Fibroblast of skin of scalp (primary cell): ENCODE measurements around the gene SNAP25. TPM values are rescaled to one million over a fixed set of nuclear protein-coding genes. Genes with fewer than 3 reads are reported as not detected.

Source experiments
- DNase-seq: peaks from one replicate; pipeline ENCODE4 v3.0.0-alpha.2; 2013
- polyA plus RNA-seq, 2 experiments: library from polyadenylated mRNA; unstranded; fragments of 120-200 nt; gene quantifications; one replicate each; pipeline ENCODE4 v1.2.1, GENCODE V29; 2013; ENCODE audit not compliant: insufficient read length in 2 of 2

The SNAP25 gene
- polyA plus RNA-seq (2013, experiment 1 of 2; ENCODE audit: insufficient read length), result 0.51 TPM
- 2.8 TPM for polyA plus RNA-seq (2013, experiment 2 of 2; ENCODE audit: insufficient read length)

DNA sequence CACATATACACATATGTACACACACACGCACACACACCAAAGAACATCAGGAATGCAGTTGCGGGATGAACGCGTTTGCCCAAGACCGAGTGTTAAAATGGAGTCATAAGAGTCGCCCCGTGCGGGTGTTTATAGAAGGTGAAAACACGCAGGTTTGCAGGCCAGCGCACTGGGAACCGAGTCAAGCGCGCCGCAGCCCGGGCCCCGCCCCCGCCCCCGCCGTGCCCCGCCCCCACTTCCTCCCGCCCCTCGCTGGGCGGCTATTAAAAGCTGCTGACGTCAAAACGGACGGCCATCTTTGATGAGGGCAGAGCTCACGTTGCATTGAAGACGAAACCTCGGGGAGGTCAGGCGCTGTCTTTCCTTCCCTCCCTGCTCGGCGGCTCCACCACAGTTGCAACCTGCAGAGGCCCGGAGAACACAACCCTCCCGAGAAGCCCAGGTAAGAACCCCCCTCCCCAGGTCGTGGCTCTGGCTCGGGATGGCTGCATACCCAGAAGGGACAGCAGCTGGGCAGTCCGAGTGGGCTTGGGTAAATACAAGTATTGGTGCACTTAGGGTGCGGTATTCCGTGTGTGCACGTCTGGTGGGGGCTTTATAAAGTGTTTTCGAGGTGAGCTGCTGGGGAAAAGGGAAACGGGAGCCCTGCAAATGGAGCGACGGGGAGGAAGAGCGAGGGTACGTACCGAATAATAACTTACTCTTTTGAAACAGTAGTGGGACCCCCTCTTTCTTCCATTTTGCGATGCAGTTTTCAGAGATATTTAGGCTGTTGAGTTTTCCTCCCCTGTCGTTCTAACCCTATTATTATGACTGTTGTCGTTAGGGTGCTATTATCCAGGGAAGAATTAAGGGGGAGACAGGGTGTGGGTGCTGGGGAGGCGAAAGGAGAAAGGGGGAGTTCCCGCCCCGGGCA is at the start of gene SNAP25:
Gene SNAP25 (plus strand): TSS at position 295 of the 916 bp plus-strand sequence. CDS start 56,662 bp downstream, outside the sequence.
- peak; percentile 86 for DNase-seq

DNA sequence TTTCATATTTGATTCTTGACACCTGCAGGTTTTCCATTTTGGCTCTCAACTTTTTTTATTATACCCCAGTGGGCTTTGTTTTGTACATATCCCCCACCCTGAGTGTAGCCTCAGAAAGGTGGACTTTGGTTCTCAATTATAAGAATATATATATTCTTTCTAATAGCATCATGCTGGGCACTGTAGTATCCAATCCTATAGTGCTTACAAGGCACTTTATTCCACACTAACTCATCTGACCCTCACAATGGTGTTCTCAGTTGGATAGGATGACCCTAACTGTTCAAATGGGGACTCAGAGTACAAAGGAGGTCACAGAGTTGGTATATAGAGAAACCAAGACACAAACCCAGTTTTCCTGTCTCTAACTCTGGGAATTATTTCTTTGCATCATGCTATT is 48.9 kb upstream of the SNAP25 start:
- DNase-seq, result no peak

- DNase-seq, result no peak
Measured at GRCh38 chr20:10170261-10170660, 48.4 kb upstream of the SNAP25 start.

DNA sequence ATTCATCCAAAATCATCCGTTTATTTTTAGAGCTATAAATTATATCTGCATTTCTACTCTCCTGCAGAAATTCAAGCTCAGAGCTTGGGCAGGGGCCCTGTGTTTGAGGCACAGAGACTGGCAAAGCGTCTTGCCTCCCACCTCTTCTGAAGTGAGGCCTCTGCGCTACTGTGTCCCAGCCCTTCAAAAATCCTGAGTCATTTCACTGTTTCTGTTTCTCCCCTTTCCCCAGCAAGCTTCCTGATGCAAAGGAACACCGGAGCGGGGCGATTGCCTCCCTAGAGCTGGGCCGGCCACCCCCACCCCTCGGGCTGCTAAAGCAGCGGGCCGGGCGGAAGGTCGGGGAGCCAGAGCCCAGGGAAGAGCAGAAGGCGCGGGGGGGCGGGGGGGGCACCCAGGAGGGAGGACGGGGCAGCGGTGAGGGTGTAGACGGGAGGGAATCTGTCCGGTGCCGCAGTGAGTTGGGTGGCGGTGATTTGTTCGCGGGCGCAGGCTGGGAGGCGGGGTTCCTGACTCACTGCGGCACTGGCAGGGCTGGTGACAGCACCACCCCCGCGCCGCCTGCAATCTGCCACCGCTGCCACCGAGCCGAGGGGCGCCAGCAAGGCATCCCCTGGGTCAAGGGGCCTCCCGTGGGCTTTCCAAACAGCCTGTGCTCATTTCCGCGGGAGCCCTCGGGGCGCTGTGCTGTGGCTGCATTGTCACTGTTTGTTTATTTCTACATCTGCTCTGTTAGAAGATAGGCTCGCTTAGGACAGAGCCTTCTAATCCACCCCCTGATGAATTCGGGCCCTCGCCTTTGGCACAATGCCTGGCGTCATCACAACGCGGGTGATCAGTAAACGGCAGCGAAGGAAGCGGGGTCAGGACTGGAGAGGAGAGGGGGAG is 46.5 kb upstream of the SNAP25 start:
- peak; percentile 33 for DNase-seq

DNA sequence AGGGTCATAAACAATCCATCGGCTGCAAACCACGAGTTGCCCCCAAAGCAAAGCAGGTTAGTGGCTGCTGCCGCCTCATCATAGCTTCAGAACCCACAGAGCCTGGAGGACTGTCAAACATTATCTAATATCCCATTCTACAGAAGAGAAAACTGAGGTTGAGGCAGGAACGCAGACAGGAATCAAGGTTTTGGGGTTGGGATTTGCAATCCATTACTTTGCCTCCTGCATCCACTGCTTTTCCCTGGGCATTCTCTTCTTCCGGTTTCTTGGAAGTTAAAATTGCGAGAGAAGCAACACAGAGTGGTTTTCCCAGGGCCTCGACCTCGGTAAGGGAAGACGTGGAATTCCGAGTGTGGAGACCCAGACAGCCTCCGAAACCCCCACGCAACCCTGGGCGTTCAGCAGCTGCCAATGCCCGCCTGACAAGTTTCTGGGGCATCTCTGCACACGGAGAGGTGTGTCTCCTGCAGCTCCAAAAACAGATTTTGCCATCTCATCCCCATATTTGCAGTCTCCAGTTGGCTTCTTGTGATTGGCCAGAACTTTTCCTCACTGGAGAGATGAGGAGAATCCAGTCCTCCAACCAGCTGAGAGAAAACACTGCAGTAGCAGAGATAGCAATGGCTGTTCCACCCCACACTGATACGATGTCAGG is 45.5 kb upstream of the SNAP25 start:
- no peak for DNase-seq

DNA sequence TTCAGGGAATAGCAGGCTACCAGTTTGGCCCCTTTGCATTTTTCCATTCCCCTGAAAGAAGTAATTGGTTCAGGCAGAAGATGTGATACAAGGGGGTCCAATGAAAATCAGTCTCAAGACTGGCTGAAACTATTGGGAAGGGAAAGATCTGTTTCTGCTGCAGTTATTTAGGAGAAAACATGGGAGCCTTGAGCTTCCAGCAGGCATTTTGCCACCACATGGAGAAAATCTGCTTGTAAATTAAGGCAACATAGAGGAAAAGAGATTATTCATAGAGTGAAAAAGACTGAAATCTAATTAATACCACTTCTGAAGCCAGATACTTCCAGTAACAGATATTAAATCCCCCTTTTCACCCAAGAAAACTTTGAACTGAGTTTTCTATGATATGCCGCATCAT is 44.2 kb upstream of the SNAP25 start:
- DNase-seq, result no peak

DNA sequence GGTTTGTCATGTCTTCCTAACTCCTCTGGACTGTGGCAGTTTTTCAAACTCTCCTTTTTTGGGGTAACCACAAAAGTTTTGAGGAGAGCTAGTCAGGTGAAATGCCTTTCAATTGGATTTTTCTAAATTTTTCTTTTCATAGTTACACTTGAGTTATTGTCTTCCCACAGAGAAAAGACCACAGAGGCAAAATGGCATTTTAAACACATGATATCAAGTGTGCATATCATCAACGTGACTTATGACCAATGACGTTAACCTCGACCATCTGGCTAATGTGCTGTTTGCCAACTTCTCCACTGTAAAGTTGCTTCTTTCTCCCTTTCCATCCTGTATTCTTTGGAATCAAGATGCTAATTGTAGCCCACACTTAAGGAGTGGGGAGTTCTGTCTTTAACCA is 41.3 kb upstream of the SNAP25 start:
- DNase-seq, result no peak

DNA sequence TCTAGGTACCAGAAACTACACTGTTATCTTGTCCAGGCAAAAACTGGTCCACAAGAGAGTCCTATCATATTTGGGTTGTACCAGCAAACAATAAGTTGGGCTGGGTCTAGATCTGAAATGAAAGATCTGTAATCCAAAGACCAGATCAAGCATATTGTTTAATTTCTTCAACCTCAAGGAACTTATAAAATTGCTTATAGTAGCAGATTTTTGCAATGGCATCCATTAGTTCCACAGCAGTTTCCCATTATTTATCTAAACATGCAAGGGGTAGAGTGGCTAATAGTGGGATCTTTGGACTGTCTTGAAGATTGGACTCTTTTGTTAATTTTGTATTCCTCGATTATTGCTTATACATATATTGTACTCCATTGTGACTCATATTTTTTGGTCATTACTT is 40.5 kb upstream of the SNAP25 start:
- no peak for DNase-seq

DNA sequence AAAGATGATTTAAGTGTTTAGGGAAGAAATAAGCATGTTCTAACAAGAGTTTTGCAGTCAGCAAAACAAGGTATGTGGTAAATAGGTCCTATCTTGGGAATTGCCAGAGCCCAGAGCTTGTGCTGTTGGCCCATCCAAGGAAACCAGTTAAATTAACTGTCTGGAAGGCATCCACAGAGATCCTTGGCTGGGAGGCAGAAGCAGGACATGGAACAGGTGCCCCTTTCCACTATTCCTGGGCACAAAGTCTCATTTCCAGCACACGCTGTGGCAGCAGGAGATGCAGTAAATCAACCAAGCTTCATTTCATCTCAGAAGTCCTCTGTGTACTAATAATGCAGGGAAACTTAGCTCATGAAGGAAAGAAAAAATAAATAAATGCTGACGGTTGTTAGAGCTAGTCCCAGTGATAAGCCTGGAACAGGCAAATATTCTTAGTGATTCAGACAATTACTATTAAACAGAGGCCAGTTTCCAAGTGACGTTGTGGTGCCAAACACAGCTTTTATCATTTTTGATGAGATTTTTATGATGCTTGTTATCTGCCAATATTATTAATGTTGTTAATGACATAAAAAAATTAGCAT is 39.8 kb upstream of the SNAP25 start:
- no peak for DNase-seq

DNA sequence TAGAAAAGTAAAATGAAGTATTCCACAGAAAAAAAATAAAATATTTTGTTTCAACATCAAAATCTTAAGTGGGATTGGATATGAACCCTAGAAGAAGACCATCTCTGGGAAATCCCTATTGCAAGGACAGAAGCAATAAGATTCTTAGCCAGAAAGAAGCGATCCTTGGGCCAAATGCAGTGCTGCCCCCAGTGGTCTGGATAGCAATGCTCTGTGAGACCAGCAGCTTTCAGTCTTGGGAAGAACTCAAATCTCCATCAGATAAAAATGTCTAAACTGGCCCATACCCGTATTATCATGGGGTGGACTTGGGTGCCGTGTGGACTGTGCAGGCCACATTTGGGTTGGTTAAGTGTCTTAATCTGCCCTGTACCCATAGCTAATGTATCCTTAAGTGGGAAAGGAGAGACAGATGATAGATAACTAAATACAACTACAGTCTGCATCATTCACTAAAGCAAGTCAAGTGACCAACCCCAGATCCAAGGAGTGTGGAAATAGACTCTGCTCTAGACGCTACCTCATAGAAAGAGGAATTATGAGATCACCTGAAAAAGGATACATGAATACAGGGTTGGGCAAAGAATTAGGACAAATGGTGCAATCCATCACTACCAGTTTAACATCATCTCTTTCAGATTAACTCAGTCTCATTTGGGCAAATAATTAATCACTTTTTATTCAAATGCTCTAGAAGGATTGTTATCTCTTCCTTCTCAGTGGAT is 38.9 kb upstream of the SNAP25 start:
- DNase-seq, result no peak

DNA sequence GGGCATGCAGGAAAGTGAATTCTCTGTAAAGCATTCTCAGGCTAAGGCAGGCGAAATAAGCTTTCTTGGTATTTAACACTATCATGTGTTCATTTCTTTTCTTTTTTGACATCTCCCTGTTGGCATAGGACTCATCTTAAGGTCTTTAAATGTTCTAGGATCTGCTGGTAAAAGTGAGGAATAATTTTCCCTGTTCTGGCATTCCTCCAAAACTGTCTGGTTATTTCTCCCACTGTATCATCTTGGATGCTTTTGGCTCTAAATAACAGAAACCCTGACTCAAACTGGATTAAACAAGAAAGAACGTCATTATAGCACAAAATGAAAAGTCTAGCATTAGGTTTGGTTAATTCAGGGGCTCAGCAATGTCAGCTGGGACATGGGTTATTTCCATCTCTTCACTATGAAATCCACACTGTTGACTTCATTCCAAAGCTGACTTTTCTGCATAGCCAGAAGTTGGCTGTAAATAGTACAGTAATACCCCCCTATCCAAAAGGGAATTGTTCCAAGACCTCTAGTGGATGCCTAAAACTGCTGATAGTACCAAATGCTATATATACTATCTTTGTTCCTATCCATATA is 37.9 kb upstream of the SNAP25 start:
- no peak for DNase-seq

GRCh38 chr20:10185741-10186558 is 32.7 kb upstream of the SNAP25 start:
- DNase-seq, result peak; percentile 13

DNA sequence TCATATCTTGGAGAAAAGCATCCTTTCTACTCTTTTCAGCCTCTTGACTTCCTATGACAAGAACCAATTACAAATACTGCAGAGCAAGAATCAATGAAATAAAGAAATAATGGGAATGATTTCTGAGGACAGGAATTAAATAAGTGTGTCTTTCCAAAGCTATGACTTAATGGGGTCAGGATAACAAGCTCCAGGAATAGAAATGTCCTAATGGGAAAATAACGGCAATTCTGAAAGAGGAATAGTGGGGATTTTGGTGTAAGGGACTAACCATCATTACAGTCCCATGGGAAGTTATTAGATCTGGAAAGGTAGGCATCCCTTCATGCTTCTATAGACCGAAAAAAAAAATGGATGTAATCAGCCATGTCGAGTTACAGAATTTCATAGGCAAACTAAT is 28.2 kb upstream of the SNAP25 start:
- no peak for DNase-seq

DNA sequence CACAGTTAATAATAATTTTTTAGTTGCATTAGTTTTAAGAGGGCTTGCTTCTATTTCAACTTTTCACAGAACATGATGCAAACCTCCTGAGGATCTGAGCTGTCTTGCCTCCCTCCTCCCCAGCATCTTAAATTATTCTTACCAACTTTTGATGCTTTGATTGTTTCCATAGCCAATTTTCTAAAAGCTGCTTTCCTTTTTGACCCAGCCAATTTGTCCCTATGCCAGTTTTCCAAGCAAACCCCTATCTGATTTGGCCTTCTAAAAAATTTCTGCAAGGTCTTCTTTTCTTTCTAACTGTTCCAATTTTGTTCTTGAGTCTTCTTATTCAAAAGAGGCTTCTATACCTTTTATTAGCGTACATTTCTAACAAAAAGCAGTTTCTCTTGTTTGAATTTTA is 26.5 kb upstream of the SNAP25 start:
- DNase-seq, result no peak

DNA sequence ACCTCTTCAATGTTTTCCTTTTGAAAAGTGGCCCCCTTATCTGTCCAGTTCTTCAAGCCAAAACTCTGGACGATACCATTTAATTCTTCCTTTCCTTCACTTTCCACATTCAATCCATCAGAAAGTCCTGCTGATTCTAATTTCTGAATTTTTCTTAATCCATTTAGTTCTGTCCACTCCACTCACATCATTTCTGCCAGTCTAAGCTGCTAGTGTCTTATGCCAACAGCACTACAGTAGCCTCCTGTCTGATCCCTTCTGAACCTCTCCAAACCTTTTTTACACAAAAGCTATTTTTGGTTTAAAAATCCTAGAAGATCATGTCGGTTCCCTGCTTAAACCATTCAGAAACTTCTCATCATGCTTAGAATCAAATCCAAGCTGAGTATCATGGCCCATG is 24.5 kb upstream of the SNAP25 start:
- DNase-seq, result no peak

DNA sequence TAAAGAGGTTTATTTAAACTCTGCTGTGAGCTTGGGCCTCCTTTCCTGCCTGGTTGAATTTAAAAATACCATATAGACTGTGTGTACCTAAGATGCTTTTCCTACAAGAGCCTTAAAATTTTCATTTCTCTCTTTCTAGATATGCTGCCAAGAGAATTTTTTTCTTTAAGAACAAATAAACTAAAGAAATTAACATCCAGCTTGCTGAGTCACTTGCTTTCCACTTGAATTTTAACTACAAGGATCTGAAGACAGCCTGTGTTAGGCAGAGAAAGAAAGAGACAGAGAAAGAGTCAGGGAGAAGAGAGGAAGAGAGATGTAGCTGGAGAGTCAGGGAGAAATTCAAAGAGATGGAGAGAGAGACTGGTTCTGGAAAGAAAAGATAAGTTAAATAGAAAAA is 18.3 kb upstream of the SNAP25 start:
- no peak for DNase-seq

GRCh38 chr20:10201321-10201870 is 17.2 kb upstream of the SNAP25 start:
- DNase-seq, result no peak

GRCh38 chr20:10209091-10209490 is 9.5 kb upstream of the SNAP25 start:
- no peak for DNase-seq

GRCh38 chr20:10213526-10213925 is 5.1 kb upstream of the SNAP25 start:
- DNase-seq, result no peak
